Measurements from ENCODE around the gene TM9SF2.

Gene TM9SF2

GRCh38 chr13:99545361-99545760, 44.1 kb downstream of the TM9SF2 start:
- no peak overlapping the region for H3K4me3 ChIP-seq (ENCODE audit: control insufficient read depth, low read depth, low read length)
- TF ChIP-seq CTCF (conservative IDR thresholded peaks at IDR 0.05; ENCODE audit: control insufficient read depth, insufficient read depth, low read depth, low read length), result no peak
- DNase-seq (ENCODE audit: low read depth), result no peak

DNA sequence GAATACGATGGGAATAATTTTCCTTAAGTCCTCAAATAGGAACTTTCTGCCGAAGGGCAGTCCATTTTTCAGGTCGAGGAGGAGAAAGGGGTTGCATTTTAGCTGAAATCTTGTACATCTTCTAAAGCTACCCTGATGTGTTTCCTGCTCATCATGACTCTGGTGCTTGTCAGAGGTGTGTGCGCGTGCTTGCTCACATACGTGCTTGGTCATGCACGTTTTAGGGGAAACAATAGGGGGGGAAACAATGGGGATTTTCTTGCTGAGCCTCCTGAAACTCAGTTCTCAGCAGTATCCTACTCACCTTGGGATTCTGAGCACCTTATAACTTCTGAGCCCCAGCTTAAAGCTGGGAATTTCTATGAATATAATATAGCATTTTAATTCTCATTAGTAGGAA, 44.7 kb downstream of the TM9SF2 start:
- no peak for TF ChIP-seq CTCF (conservative IDR thresholded peaks at IDR 0.05; ENCODE audit: control insufficient read depth, insufficient read depth, low read depth, low read length)
- no peak overlapping the region for H3K4me3 ChIP-seq (ENCODE audit: control insufficient read depth, low read depth, low read length)
- no peak for DNase-seq (ENCODE audit: low read depth)

- no peak overlapping the region for H3K4me3 ChIP-seq (ENCODE audit: control insufficient read depth, low read depth, low read length)
- no peak for TF ChIP-seq CTCF (conservative IDR thresholded peaks at IDR 0.05; ENCODE audit: control insufficient read depth, insufficient read depth, low read depth, low read length)
- DNase-seq (ENCODE audit: low read depth), result no peak
Measured at GRCh38 chr13:99546878-99547277, 45.6 kb downstream of the TM9SF2 start.

GRCh38 chr13:99548448-99548847, 47.2 kb downstream of the TM9SF2 start:
- no peak for DNase-seq (ENCODE audit: low read depth)
- H3K4me3 ChIP-seq (ENCODE audit: control insufficient read depth, low read depth, low read length), result no peak overlapping the region

DNA sequence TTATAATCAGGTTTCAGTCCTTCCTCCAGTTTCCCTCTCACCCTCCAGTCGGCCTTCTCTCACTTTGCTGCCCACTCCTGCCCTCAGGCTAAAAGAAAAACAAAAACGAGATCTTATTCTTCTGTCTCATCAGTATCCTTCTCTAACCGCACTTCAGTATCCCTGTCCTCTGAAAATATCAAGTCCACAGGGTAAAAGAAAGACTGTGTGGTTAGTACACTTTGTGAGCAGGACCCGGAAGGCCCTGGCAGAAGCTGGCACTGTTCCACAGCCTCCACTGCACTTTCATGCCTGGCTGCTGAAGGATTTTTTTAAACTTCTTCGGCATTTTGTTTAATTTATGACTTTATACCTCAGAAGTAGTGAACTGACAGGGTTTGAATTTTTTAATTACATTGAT, 51.8 kb downstream of the TM9SF2 start:
- no peak for TF ChIP-seq CTCF (conservative IDR thresholded peaks at IDR 0.05; ENCODE audit: control insufficient read depth, insufficient read depth, low read depth, low read length)
- no peak for DNase-seq (ENCODE audit: low read depth)
- no peak overlapping the region for H3K4me3 ChIP-seq (ENCODE audit: control insufficient read depth, low read depth, low read length)

More at GRCh38 chr13:99548448-99548847, 47.2 kb downstream of the TM9SF2 start:
- TF ChIP-seq CTCF (conservative IDR thresholded peaks at IDR 0.05; ENCODE audit: control insufficient read depth, insufficient read depth, low read depth, low read length), result no peak

DNA sequence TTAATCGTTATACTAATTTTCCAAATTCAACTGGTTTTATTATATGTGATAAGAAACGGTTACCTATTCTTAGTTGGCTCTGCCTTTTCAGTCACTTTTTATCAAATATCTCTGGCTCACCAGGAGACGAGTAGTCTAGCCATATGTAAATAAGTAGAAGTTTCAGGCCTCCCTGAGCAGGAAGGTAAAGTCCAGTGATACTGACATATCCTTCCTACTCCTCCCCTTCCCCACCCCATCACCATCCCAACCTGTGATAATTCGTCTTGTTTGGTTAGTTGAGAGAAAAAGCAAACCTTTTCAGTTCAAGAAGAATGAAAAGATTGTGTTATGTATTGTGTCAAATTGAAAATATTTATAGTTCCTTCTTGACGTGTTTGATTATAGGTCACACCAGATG, 53.9 kb downstream of the TM9SF2 start:
- TF ChIP-seq CTCF (conservative IDR thresholded peaks at IDR 0.05; ENCODE audit: control insufficient read depth, insufficient read depth, low read depth, low read length), result no peak
- DNase-seq (ENCODE audit: low read depth), result no peak
- H3K4me3 ChIP-seq (ENCODE audit: control insufficient read depth, low read depth, low read length), result no peak overlapping the region

DNA sequence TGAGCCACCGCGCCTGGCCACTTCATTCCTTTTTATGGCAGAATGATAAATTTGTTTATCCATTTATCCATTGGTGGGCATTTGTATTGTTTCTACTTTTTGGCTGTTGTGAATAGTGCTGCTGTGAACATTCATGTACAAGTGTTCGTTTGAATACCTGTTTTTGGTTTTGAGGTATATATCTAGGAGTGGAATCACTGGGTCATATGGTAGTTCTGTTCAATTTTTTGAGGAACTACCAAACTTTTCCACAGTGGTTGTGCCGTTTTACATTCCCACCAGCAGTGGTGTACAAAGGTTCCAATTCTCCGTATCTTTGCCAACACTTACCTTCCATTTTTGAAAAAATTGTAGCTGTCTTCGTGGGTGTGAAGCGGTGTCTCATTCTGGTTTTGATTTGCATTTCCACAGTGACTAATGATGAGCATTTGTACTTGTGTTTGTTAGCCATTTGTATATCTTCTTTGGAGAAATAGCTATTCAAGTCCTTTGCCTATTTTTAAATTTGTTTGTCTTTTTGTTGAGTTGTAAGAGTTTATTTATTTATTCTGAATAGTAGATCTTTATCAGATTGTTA, 55.7 kb downstream of the TM9SF2 start:
- TF ChIP-seq CTCF (conservative IDR thresholded peaks at IDR 0.05; ENCODE audit: control insufficient read depth, insufficient read depth, low read depth, low read length), result no peak
- no peak overlapping the region for H3K4me3 ChIP-seq (ENCODE audit: control insufficient read depth, low read depth, low read length)
- no peak for DNase-seq (ENCODE audit: low read depth)

Measured in fibroblast of mammary gland (primary cell).